ENCODE data around the gene PRCC. TPM values are rescaled to one million over a fixed set of nuclear protein-coding genes. Genes with fewer than 3 reads are reported as not detected.

PRCC gene
- total and polyA plus RNA-seq, 2 of the 4 experiments (the other 2 are of a cell fraction), result 10.6 to 59.6 TPM

DNA sequence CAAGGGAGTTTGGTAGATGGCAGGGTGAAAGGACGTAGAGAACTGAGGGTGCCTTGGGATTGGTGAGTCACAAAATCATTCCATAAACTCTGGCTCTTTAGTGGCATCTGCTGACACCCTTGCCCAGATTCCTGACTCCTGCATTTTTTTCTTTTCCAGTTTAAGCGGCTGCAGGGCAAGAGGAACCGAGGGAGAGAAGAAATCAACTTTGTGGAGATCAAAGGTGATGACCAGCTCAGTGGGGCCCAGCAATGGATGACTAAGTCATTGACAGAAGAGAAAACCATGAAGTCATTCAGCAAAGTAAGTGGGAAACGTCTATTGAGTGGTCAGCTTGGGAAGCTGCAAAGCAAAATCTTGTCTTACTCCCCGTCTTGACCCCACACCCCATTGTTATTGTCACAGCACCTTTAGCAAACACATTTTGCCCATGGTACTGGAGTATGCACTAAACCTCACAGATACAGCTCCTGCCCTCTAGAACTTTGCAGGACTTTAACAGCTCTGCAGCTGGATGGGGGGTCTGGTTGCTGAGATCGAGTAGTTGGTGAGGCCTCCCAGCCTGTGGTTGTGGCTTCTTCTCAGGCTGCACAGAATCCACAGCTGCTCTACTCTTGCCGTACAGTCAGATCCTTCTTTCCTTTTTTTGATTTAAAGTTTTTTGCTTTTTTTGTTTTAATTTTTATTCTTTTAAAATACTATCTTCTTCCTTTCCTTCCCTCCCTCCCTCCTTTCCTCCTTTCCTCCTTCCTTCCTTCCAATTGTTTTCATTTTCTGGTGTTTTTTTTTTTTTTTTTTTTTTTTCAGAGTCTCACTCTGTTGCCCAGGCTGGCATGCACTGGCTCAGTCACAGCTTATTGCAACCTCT is 27.4 kb downstream of the PRCC start:
- H3K23ac ChIP-seq (ENCODE audit: low read depth, low read length), result no peak overlapping the region
- no peaks in the 10 kb centered on the region for H3K9me1 ChIP-seq (ENCODE audit: insufficient read depth, low read length)
- no peak overlapping the region for H3K14ac ChIP-seq (replicated peaks; ENCODE audit: low read depth, low read length)
- no peak overlapping the region for H4K91ac ChIP-seq (ENCODE audit: insufficient read depth, low read depth, low read length)
- DNase-seq (peak; percentile 41), ATAC-seq (ENCODE audit: low read depth) (no peak)
- H3K4me1 ChIP-seq (ENCODE audit: control insufficient read depth, insufficient read depth, low read length), result peaks cover 2% of the 10 kb centered on the region; the same call in 1 of the 2 replicates
- TF ChIP-seq, protein P1, sequence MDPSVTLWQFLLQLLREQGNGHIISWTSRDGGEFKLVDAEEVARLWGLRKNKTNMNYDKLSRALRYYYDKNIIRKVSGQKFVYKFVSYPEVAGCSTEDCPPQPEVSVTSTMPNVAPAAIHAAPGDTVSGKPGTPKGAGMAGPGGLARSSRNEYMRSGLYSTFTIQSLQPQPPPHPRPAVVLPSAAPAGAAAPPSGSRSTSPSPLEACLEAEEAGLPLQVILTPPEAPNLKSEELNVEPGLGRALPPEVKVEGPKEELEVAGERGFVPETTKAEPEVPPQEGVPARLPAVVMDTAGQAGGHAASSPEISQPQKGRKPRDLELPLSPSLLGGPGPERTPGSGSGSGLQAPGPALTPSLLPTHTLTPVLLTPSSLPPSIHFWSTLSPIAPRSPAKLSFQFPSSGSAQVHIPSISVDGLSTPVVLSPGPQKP (IDR thresholded peaks at IDR 0.05; ENCODE audit: borderline replicate concordance, low read depth, low read length), result no peak
- TF ChIP-seq CHD1 (IDR thresholded peaks at IDR 0.05; ENCODE audit: low read depth, low read length) (no peak), MAZ (IDR thresholded peaks at IDR 0.05; ENCODE audit: borderline replicate concordance, low read depth, low read length) (no peak), POLR2A (IDR thresholded peaks at IDR 0.05; ENCODE audit: low read depth, low read length) (no peak), CEBPB (IDR thresholded peaks at IDR 0.05; ENCODE audit: low read depth, low read length) (no peak)
- no peak overlapping the region for H2BK20ac ChIP-seq (ENCODE audit: low read depth, low read length)
- intact Hi-C loops (cut with micrococcal nuclease) (loop anchor here (5.0 kb wide), 1 partner anchor 128 kb away; the partner anchor contains the start of gene LRRC71), dilution Hi-C loops (cut with HindIII; ENCODE audit: low sequenced_read_pairs, unreplicated experiment) (no loop called here), in situ Hi-C loops (cut with MboI; ENCODE audit: low sequenced_read_pairs) (no loop called here)
- no peak overlapping the region for H2BK5ac ChIP-seq (ENCODE audit: low read depth, low read length, poor library complexity, severe bottlenecking)
- H4K8ac ChIP-seq (ENCODE audit: low read depth in 2 of 2, low read length in 2 of 2), result no peak overlapping the region
- POLR2A ChIA-PET (ENCODE audit: unreplicated experiment), result no interaction called here
- no peak overlapping the region for H2AK9ac ChIP-seq (replicated peaks; ENCODE audit: low read depth, low read length, poor library complexity)
- H4K20me1 ChIP-seq (ENCODE audit: insufficient read depth, low read length), result peaks cover 37% of the 10 kb centered on the region
- BruUV-seq (replicated peaks), result no TSS peak
- H3K27me3 ChIP-seq (ENCODE audit: control insufficient read depth, insufficient read depth, low read length), result no peaks in the 10 kb centered on the region
- H3K4me2 ChIP-seq (ENCODE audit: low read depth, low read length), result no peak overlapping the region
- H3K56ac ChIP-seq (ENCODE audit: extremely low read depth, insufficient read depth, low read length), result no peak overlapping the region
- H3K27ac ChIP-seq (ENCODE audit: insufficient read depth, low read length), result no peak overlapping the region
- peaks cover 3 to 22% of the 10 kb centered on the region in 2 experiments; a peak in 2 of 4 replicates for H3K79me1 ChIP-seq (ENCODE audit: low read depth in 1 of 2, low read length in 2 of 2)
- H3K18ac ChIP-seq (ENCODE audit: low read depth, low read length), result no peak overlapping the region
- no peak overlapping the region for H2AFZ ChIP-seq (replicated peaks; ENCODE audit: low read length, poor library complexity)
- H3K9ac ChIP-seq (ENCODE audit: low read depth, low read length), result no peak overlapping the region
- H3K9me3 ChIP-seq (ENCODE audit: control insufficient read depth, insufficient read depth, low read length), result no peaks in the 10 kb centered on the region
- WGBS, 2 experiments (ENCODE audit: extremely low coverage in 2 of 2, insufficient read length in 1 of 2), result no CpG with 5 or more reads among the region's 7 CpGs
- CTCF ChIA-PET, result interaction anchor here (0.8 kb wide), 1 partner anchor 65 kb away, joined by 3 read pairs; no protein-coding TSS in a partner anchor
- H2AK5ac ChIP-seq (ENCODE audit: low read depth, low read length), result no peak overlapping the region
- H4K5ac ChIP-seq (ENCODE audit: low read depth, low read length), result no peak overlapping the region
- no peak overlapping the region for H3K4me3 ChIP-seq (ENCODE audit: insufficient read depth, low read depth, low read length)
- no peak overlapping the region for H2BK120ac ChIP-seq (ENCODE audit: low read depth, low read length)
- no peak overlapping the region for H3K4ac ChIP-seq (ENCODE audit: low read depth, low read length)
- no peak overlapping the region for H2BK15ac ChIP-seq (ENCODE audit: low read depth, low read length)
- H3K36me3 ChIP-seq (ENCODE audit: control insufficient read depth, insufficient read depth, low read length), result peaks cover 52% of the 10 kb centered on the region

Measured in IMR-90 (cell line).